Liver (tissue), 9 donors: ENCODE measurements around the gene SGCD. TPM values are rescaled to one million over a fixed set of nuclear protein-coding genes. Genes with fewer than 3 reads are reported as not detected.

Source experiments
- DNase-seq: peaks from one replicate; pipeline ENCODE4 v3.0.0-alpha.2; 2017; ENCODE audit warnings: low spot score
- H3K27ac ChIP-seq, 2 donors: one replicate each; pipeline ENCODE4 v1.7.0; 2013; ENCODE audit warnings: inconsistent platforms in 2 of 2, low read length in 2 of 2, control low read depth in 1 of 2, low read depth in 1 of 2, mild to moderate bottlenecking in 1 of 2
- H3K27me3 ChIP-seq, 4 donors: one replicate each; pipeline versions ENCODE4 v1.6.1 to v1.7.0; 2013; ENCODE audit warnings: low read length in 3 of 4, inconsistent platforms in 1 of 4, mild to moderate bottlenecking in 1 of 4, moderate library complexity in 1 of 4; ENCODE audit not compliant: control insufficient read depth in 4 of 4, insufficient read depth in 4 of 4
- H3K36me3 ChIP-seq, 4 donors: one replicate each; pipeline versions ENCODE4 v1.6.1 to v1.7.0; 2013; ENCODE audit warnings: low read length in 3 of 4, mild to moderate bottlenecking in 3 of 4, low read depth in 1 of 4, moderate library complexity in 1 of 4; ENCODE audit not compliant: control insufficient read depth in 4 of 4, insufficient read depth in 3 of 4
- H3K4me1 ChIP-seq, 4 donors: one replicate each; pipeline versions ENCODE4 v1.6.1 to v1.7.0; 2013; ENCODE audit warnings: low read length in 3 of 4, mild to moderate bottlenecking in 3 of 4, moderate library complexity in 1 of 4; ENCODE audit not compliant: control insufficient read depth in 4 of 4, insufficient read depth in 4 of 4
- H3K4me3 ChIP-seq, 3 donors: one replicate each; pipeline versions ENCODE4 v1.6.1 to v1.7.0; 2013; ENCODE audit warnings: low read length in 3 of 3, control low read depth in 1 of 3, low read depth in 1 of 3, mild to moderate bottlenecking in 1 of 3
- H3K9ac ChIP-seq, 2 donors: one replicate each; pipeline ENCODE4 v1.7.0; 2013; ENCODE audit warnings: low read length in 2 of 2, mild to moderate bottlenecking in 2 of 2, moderate library complexity in 2 of 2, control low read depth in 1 of 2, low read depth in 1 of 2
- H3K9me3 ChIP-seq, 4 donors: one replicate each; pipeline versions ENCODE4 v1.6.1 to v1.7.0; 2013; ENCODE audit warnings: low read length in 3 of 4; ENCODE audit not compliant: control insufficient read depth in 4 of 4
- EGR1 ChIP-seq, 2 donors: IDR thresholded peaks; 2 replicates each; pipeline ENCODE4 v1.6.1; 2016 to 2018; ENCODE audit warnings: antibody characterized with exemption in 2 of 2, low read depth in 2 of 2
- FOXA1 ChIP-seq: IDR thresholded peaks from 2 replicates; pipeline ENCODE4 v1.6.1; 2016; ENCODE audit warnings: antibody characterized with exemption
- HNF4A ChIP-seq, 2 donors: conservative IDR thresholded peaks; 2 replicates each; pipeline ENCODE4 v1.6.1; 2016; ENCODE audit warnings: antibody characterized with exemption in 2 of 2, mild to moderate bottlenecking in 2 of 2
- JUND ChIP-seq, 2 donors: IDR thresholded peaks; 2 replicates each; pipeline ENCODE4 v1.6.1; 2016; ENCODE audit warnings: antibody characterized with exemption in 2 of 2
- TAF1 ChIP-seq: conservative IDR thresholded peaks from 2 replicates; pipeline ENCODE4 v1.6.1; 2016; ENCODE audit warnings: antibody characterized with exemption, mild to moderate bottlenecking
- YY1 ChIP-seq: IDR thresholded peaks from 2 replicates; pipeline ENCODE4 v1.6.1; 2016; ENCODE audit warnings: antibody characterized with exemption, mild to moderate bottlenecking
- WGBS: extraction: QIAGEN DNeasy Blood & Tissue Kit; methylation state at CpG from one replicate; pipeline ENCODE4 v1.1.7; 2013; 5-methylcytosine and 5-hydroxymethylcytosine counted together
- polyA plus RNA-seq, 2 donors: library from polyadenylated mRNA; stranded (reverse) in 1 of 2; unstranded in 1 of 2; fragments of 200-250 nt in 1 of 2; fragments of >200 nt in 1 of 2; fragmentation: Nextera tagmentation in 1 of 2; extraction: Ambion mirVana in 1 of 2; gene quantifications; one replicate each; pipeline versions ENCODE4 v1.2.1 to v1.2.3, GENCODE V29; 2013 to 2015
- total RNA-seq, 2 donors: library from RNA; depleted of rRNA; stranded (reverse); fragments of >200 nt; gene quantifications; one replicate each; pipeline ENCODE4 v1.2.3, GENCODE V29; 2014
- TF ChIP-seq, protein P1 (sequence below): IDR thresholded peaks from 2 replicates; pipeline ENCODE4 v1.6.1; 2016; ENCODE audit warnings: antibody characterized with exemption, mild to moderate bottlenecking
- TF ChIP-seq, protein P2 (sequence below): fragments of 150-350 bp; IDR thresholded peaks from 2 replicates; pipeline ENCODE4 v1.5.1; 2017; ENCODE audit warnings: improper control_type of control experiment, low read depth, low read length; ENCODE audit not compliant: missing input control
- TF ChIP-seq, protein P3 (sequence below): IDR thresholded peaks from 2 replicates; pipeline ENCODE4 v1.6.1; 2016; ENCODE audit warnings: antibody characterized with exemption
- TF ChIP-seq, protein P4 (sequence below): IDR thresholded peaks from 2 replicates; pipeline ENCODE4 v1.6.1; 2016; ENCODE audit warnings: antibody characterized with exemption
- donor health status: healthy.
- donor health status: healthy.
- donor health status: healthy.
- donor health status: healthy.
- donor health status: healthy.

The SGCD gene
- total and polyA plus RNA-seq, 4 donors = 0.35 to 1.7 (median 1.0) TPM

DNA sequence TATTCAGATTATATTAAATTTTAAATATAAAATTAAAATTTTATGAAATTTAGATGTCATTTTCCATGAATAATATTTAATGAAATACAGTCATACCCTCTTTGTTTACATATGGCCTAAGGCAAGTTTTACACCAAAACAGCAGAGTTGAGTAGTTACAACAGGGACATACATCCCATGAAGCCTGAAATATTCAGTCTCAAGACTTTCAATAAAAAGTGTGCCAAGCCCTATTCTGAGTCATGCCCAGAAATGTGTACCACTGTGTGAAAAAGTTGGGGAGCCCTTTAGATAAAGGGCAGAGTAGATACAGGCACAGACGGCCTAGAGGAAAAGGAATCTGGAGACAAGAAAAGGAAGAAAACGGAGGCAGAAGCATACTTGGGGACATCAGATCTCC, 261.3 kb downstream of the SGCD start:
- Histone ChIP-seq H3K36me3 (no peaks in the 10 kb centered on the region), H3K27ac (no peak overlapping the region), H3K4me1 (peaks cover 3 to 31% (median 25%) of the 10 kb centered on the region in 4 donors), H3K4me3 (no peak overlapping the region), H3K9ac (no peak overlapping the region), H3K27me3 (no peaks in the 10 kb centered on the region), H3K9me3 (no peaks in the 10 kb centered on the region)
- TF ChIP-seq, protein P1, sequence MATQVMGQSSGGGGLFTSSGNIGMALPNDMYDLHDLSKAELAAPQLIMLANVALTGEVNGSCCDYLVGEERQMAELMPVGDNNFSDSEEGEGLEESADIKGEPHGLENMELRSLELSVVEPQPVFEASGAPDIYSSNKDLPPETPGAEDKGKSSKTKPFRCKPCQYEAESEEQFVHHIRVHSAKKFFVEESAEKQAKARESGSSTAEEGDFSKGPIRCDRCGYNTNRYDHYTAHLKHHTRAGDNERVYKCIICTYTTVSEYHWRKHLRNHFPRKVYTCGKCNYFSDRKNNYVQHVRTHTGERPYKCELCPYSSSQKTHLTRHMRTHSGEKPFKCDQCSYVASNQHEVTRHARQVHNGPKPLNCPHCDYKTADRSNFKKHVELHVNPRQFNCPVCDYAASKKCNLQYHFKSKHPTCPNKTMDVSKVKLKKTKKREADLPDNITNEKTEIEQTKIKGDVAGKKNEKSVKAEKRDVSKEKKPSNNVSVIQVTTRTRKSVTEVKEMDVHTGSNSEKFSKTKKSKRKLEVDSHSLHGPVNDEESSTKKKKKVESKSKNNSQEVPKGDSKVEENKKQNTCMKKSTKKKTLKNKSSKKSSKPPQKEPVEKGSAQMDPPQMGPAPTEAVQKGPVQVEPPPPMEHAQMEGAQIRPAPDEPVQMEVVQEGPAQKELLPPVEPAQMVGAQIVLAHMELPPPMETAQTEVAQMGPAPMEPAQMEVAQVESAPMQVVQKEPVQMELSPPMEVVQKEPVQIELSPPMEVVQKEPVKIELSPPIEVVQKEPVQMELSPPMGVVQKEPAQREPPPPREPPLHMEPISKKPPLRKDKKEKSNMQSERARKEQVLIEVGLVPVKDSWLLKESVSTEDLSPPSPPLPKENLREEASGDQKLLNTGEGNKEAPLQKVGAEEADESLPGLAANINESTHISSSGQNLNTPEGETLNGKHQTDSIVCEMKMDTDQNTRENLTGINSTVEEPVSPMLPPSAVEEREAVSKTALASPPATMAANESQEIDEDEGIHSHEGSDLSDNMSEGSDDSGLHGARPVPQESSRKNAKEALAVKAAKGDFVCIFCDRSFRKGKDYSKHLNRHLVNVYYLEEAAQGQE = no peak
- TF ChIP-seq, protein P2, sequence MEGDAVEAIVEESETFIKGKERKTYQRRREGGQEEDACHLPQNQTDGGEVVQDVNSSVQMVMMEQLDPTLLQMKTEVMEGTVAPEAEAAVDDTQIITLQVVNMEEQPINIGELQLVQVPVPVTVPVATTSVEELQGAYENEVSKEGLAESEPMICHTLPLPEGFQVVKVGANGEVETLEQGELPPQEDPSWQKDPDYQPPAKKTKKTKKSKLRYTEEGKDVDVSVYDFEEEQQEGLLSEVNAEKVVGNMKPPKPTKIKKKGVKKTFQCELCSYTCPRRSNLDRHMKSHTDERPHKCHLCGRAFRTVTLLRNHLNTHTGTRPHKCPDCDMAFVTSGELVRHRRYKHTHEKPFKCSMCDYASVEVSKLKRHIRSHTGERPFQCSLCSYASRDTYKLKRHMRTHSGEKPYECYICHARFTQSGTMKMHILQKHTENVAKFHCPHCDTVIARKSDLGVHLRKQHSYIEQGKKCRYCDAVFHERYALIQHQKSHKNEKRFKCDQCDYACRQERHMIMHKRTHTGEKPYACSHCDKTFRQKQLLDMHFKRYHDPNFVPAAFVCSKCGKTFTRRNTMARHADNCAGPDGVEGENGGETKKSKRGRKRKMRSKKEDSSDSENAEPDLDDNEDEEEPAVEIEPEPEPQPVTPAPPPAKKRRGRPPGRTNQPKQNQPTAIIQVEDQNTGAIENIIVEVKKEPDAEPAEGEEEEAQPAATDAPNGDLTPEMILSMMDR = no peak
- TF ChIP-seq EGR1 (IDR thresholded peaks at IDR 0.05; ENCODE audit: low read depth in 2 of 2) = no peak
- WGBS = 85% methylated on average over 2 of the region's 2 CpGs
- DNase-seq = no peak

DNA sequence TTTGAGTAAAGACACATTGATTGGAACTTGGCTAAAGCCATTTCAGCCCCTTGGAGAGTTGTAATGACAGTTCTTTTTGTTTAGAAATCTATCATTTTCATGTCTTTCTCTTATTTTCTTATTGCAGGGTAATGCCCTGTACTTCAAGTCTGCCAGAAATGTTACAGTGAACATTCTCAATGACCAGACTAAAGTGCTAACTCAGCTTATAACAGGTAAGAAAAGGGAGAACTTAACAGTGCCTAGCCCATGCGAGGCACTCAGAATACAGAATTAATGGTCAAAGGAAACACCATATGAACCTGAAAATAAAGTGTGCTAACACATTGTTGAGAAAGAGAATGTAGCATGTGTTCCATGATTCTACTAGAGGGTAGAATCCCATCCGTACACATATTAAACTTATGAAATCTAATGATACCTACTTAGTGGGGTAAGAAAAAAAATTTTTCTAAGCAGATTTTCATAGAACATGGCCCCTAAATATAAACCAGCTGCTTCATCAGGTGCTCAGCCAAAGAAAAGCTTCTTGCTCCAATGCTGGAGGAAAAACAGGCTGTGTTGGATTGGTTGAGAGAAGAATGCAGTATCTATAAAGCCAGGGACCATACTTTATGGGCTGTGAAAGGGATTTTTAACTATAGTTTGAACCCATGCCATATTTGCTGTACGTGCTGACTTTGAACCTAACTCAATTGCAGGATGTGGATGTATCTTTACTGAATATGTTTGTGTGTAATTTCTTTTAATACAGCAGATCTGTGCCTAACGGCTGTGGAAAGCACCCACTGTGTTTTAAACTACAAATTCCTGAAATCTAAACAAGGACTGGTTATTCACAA, 262.4 kb downstream of the SGCD start:
- Histone ChIP-seq H3K27ac (no peak overlapping the region), H3K4me1 (peaks cover 3 to 27% (median 25%) of the 10 kb centered on the region in 4 donors), H3K9ac (no peak overlapping the region), H3K9me3 (no peaks in the 10 kb centered on the region), H3K4me3 (no peak overlapping the region), H3K36me3 (no peaks in the 10 kb centered on the region), H3K27me3 (no peaks in the 10 kb centered on the region)
- 83% methylated on average over 4 of the region's 4 CpGs for WGBS
- DNase-seq = no peak
- TF ChIP-seq, protein P3, sequence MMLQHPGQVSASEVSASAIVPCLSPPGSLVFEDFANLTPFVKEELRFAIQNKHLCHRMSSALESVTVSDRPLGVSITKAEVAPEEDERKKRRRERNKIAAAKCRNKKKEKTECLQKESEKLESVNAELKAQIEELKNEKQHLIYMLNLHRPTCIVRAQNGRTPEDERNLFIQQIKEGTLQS = no peak
- no peak for TF ChIP-seq EGR1 (IDR thresholded peaks at IDR 0.05; ENCODE audit: low read depth in 2 of 2)
- TF ChIP-seq, protein P4, sequence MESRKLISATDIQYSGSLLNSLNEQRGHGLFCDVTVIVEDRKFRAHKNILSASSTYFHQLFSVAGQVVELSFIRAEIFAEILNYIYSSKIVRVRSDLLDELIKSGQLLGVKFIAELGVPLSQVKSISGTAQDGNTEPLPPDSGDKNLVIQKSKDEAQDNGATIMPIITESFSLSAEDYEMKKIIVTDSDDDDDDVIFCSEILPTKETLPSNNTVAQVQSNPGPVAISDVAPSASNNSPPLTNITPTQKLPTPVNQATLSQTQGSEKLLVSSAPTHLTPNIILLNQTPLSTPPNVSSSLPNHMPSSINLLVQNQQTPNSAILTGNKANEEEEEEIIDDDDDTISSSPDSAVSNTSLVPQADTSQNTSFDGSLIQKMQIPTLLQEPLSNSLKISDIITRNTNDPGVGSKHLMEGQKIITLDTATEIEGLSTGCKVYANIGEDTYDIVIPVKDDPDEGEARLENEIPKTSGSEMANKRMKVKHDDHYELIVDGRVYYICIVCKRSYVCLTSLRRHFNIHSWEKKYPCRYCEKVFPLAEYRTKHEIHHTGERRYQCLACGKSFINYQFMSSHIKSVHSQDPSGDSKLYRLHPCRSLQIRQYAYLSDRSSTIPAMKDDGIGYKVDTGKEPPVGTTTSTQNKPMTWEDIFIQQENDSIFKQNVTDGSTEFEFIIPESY = no peak
- TF ChIP-seq, protein P2 = no peak
- no peak for TF ChIP-seq HNF4A (conservative IDR thresholded peaks at IDR 0.05)
- no peak for TF ChIP-seq TAF1
- TF ChIP-seq FOXA1 = no peak
- TF ChIP-seq JUND (IDR thresholded peaks at IDR 0.05) = no peak
- TF ChIP-seq YY1 = no peak
